Neural crest cell (in vitro differentiated cells): Measurements from ENCODE around the gene THBS2. TPM values are rescaled to one million over a fixed set of nuclear protein-coding genes. Genes with fewer than 3 reads are reported as not detected.

Experiments used
- DNase-seq: peaks from one replicate; pipeline ENCODE4 v3.0.0; 2021; ENCODE audit warnings: low read depth, mixed read lengths, low spot score
- H3K27ac Mint-ChIP-seq: one replicate; pipeline ENCODE4 v1.8.0; 2021; ENCODE audit warnings: mild to moderate bottlenecking, mixed read lengths; ENCODE audit not compliant: unreplicated experiment
- H3K27me3 Mint-ChIP-seq: 2 replicates; pipeline ENCODE4 v1.8.0; 2021; ENCODE audit warnings: low read depth, mild to moderate bottlenecking, mixed read lengths
- H3K36me3 Mint-ChIP-seq: 2 replicates; pipeline ENCODE4 v1.8.0; 2021; ENCODE audit warnings: low read depth, mild to moderate bottlenecking, mixed read lengths
- H3K4me1 Mint-ChIP-seq: 2 replicates; pipeline ENCODE4 v1.8.0; 2021; ENCODE audit warnings: mixed read lengths
- H3K4me3 Mint-ChIP-seq: one replicate; pipeline ENCODE4 v1.8.0; 2021; ENCODE audit warnings: mild to moderate bottlenecking, mixed read lengths
- H3K9me3 Mint-ChIP-seq: 2 replicates; pipeline ENCODE4 v1.8.0; 2021; ENCODE audit warnings: mixed read lengths
- total RNA-seq: library from RNA; stranded (reverse); gene quantifications from 2 replicates; pipeline ENCODE4 v1.2.1, GENCODE V29; 2021
- TF ChIP-seq, protein P1 (sequence below): fragments of 200-600 bp; sonication (generic); conservative IDR thresholded peaks from 2 replicates; pipeline ENCODE4 v1.5.0; 2021; ENCODE audit warnings: antibody characterized with exemption, mild to moderate bottlenecking

Gene THBS2
- total RNA-seq, 1 donor from 2014 or later, result 1.3 TPM

DNA sequence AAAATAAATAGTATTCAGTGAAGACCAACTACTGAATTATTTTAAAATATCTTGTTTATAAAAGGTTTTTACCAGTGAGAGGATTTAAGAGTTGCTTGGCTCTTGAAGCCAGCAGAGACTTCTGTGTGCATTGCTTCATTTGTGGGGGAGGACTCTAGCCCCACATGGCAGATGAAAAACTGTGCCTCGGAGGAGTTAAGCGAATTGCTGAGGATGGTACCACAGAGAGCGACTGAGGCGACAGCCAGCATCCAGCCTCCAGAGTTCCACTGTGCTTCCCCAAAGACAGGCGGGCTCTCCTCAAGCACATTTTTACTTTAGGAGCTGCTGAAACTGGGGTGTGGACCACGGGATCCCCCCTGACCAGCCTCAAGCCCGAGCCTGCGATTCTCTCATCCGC is 80.7 kb downstream of the THBS2 start:
- peaks cover 3% of the 10 kb centered on the region for H3K9me3 Mint-ChIP-seq
- no peak overlapping the region for H3K27ac Mint-ChIP-seq
- DNase-seq, result no peak
- H3K4me1 Mint-ChIP-seq, result peaks cover 9% of the 10 kb centered on the region
- no peaks in the 10 kb centered on the region for H3K27me3 Mint-ChIP-seq
- H3K36me3 Mint-ChIP-seq, result no peaks in the 10 kb centered on the region
- no peak overlapping the region for H3K4me3 Mint-ChIP-seq
- TF ChIP-seq, protein P1, sequence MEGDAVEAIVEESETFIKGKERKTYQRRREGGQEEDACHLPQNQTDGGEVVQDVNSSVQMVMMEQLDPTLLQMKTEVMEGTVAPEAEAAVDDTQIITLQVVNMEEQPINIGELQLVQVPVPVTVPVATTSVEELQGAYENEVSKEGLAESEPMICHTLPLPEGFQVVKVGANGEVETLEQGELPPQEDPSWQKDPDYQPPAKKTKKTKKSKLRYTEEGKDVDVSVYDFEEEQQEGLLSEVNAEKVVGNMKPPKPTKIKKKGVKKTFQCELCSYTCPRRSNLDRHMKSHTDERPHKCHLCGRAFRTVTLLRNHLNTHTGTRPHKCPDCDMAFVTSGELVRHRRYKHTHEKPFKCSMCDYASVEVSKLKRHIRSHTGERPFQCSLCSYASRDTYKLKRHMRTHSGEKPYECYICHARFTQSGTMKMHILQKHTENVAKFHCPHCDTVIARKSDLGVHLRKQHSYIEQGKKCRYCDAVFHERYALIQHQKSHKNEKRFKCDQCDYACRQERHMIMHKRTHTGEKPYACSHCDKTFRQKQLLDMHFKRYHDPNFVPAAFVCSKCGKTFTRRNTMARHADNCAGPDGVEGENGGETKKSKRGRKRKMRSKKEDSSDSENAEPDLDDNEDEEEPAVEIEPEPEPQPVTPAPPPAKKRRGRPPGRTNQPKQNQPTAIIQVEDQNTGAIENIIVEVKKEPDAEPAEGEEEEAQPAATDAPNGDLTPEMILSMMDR, result no peak

DNA sequence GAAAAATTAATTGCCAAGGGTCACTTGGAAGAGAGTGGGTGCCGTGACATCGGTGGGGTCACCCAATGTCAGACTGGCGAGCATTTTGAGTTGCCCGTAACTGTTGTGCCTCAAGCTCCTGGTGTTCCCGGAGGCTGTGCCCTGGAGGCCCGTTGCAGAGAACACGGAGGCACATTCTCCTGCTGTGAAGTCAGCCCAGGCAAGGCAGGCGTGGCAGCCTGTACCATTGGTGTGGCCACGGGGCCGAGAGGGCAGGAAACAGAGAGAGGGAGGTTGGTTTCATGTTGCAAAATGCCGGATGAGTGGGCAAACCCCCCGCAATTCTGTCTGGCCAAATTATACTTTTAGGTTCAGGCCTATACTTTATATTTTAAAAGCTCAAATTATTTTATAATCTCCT is 81.2 kb downstream of the THBS2 start:
- H3K36me3 Mint-ChIP-seq, result no peaks in the 10 kb centered on the region
- peaks cover 3% of the 10 kb centered on the region for H3K9me3 Mint-ChIP-seq
- DNase-seq, result no peak
- TF ChIP-seq, protein P1, result no peak
- peaks cover 9% of the 10 kb centered on the region for H3K4me1 Mint-ChIP-seq
- H3K4me3 Mint-ChIP-seq, result no peak overlapping the region
- H3K27ac Mint-ChIP-seq, result peak overlapping the region; percentile 50
- no peaks in the 10 kb centered on the region for H3K27me3 Mint-ChIP-seq

DNA sequence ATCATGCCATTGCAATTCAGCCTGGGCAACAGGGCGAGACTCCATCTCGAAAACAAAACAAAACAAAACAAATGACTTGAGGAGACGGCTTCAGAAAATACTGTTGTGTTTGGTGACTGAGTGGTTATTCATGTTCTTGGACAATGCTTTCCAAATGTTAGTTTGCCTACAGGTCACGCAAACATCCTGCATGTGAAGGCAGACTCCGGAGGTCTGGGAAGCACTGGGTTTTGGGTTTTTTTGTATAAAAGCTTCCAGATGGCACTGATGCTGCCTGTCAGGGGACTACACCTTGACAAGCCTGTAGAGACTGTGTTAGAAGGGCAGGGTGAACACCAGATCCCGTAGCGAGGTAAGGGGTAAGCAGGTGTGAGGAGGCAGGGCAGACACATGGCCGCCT is 81.7 kb downstream of the THBS2 start:
- Mint-ChIP-seq H3K4me1 (peaks cover 9% of the 10 kb centered on the region), H3K9me3 (peaks cover under 1% of the 10 kb centered on the region), H3K4me3 (no peak overlapping the region), H3K36me3 (no peaks in the 10 kb centered on the region), H3K27me3 (no peaks in the 10 kb centered on the region), H3K27ac (no peak overlapping the region)
- TF ChIP-seq, protein P1, result no peak
- DNase-seq, result no peak

DNA sequence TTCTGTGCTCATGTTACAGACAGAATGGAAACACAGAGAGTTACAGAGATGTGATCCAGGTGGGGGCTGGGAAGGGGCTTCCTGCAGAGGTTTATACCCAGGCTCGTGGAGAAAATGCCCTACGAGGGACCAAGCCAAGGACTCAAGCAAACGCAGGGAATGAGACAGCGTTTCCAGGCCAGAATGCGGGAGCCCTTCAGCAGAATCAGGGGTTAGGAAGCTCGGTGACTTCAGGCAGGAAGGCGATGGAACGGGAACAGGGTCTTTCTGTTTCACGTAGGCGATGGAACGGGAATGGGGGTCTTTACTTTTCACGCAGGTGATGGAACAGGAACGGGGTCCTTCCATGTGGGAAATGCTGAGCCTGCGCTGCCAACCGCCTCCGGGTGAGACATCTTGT is 82.6 kb downstream of the THBS2 start:
- H3K27me3 Mint-ChIP-seq, result no peaks in the 10 kb centered on the region
- DNase-seq, result no peak
- no peaks in the 10 kb centered on the region for H3K9me3 Mint-ChIP-seq
- peaks cover 9% of the 10 kb centered on the region for H3K4me1 Mint-ChIP-seq
- no peaks in the 10 kb centered on the region for H3K36me3 Mint-ChIP-seq
- no peak overlapping the region for H3K4me3 Mint-ChIP-seq
- TF ChIP-seq, protein P1, result no peak
- H3K27ac Mint-ChIP-seq, result no peak overlapping the region

DNA sequence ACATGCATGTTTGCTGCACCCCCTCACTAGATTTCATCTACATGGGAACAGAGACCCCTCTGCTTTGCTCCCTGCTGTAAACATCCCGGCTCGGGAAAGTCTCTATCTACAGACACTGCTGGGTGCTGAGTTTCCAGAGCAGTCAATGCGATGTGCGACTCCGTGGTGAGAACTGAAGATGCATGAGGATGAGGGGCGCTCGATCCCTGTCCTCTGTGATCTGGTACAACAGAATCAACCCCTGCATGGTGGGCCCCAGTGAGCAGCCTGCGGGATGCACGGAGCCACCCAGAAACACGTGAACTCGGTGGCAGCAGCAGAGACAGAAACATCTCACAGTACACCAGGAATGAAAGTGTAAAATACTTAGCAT is 83.1 kb downstream of the THBS2 start:
- Mint-ChIP-seq H3K27me3 (no peaks in the 10 kb centered on the region), H3K36me3 (no peaks in the 10 kb centered on the region), H3K27ac (peak overlapping the region; percentile 15), H3K4me1 (peaks cover 9% of the 10 kb centered on the region), H3K9me3 (no peaks in the 10 kb centered on the region), H3K4me3 (no peak overlapping the region)
- DNase-seq, result no peak
- TF ChIP-seq, protein P1, result no peak
